Measurements from ENCODE around the gene OR10H1. TPM values are rescaled to one million over a fixed set of nuclear protein-coding genes. Genes with fewer than 3 reads are reported as not detected.
A peak's percentile ranks its signal among the peaks of the same experiment; 100 is the strongest.

Gene OR10H1
- total and polyA plus RNA-seq, 9 of the 15 experiments (the other 6 are each of a cell fraction or from before 2014, with no cell fraction given) = not detected

- TF ChIP-seq ZBTB34 (CRISPR knock-in tag; IDR thresholded peaks at IDR 0.05) = no peak
- TF ChIP-seq CTCF (IDR thresholded peaks at IDR 0.05 in 2 of 3, conservative IDR thresholded peaks at IDR 0.05 in 1 of 3; ENCODE audit: insufficient read depth in 2 of 3, low read depth in 1 of 3, low read length in 3 of 3) = no peak
- peak; percentile 63 for TF ChIP-seq TAF9B (IDR thresholded peaks at IDR 0.05; ENCODE audit: partially characterized antibody)
- no peak for TF ChIP-seq POLR3A (IDR thresholded peaks at IDR 0.05; ENCODE audit: borderline replicate concordance, extremely low read depth, insufficient read depth, insufficient read length)
- no peak for TF ChIP-seq MED1 (CRISPR knock-in tag; IDR thresholded peaks at IDR 0.05; ENCODE audit: borderline replicate concordance)
- no peak for TF ChIP-seq EWSR1 (IDR thresholded peaks at IDR 0.05; ENCODE audit: borderline replicate concordance, low read depth, partially characterized antibody)
- 0 out of 2 replicates have a peak, but pooled peaks have one; percentile 27 for TF ChIP-seq HDAC6 (IDR thresholded peaks at IDR 0.05; ENCODE audit: low read depth, low read length)
- TF ChIP-seq E2F6 (IDR thresholded peaks at IDR 0.05; ENCODE audit: borderline replicate concordance in 1 of 2, extremely low read depth in 1 of 2, insufficient read depth in 1 of 2, insufficient read length in 1 of 2, low read depth in 1 of 2, low read length in 1 of 2, poor library complexity in 1 of 2, severe bottlenecking in 1 of 2) = peak in 1 of 2 experiments; percentile 29
- TF ChIP-seq ESRRA (IDR thresholded peaks at IDR 0.05; ENCODE audit: borderline replicate concordance, low read depth) = peak; percentile 65; the same call in 1 of the 2 replicates
- TF ChIP-seq ZFP36 (IDR thresholded peaks at IDR 0.05; ENCODE audit: low read depth, low read length, partially characterized antibody) = no peak
- no peak for TF ChIP-seq ZNF121 (CRISPR knock-in tag; conservative IDR thresholded peaks at IDR 0.05)
- TF ChIP-seq PREB (CRISPR knock-in tag; IDR thresholded peaks at IDR 0.05) = no peak
- TF ChIP-seq ZNF124 (CRISPR knock-in tag; IDR thresholded peaks at IDR 0.05) = no peak
- no peak for TF ChIP-seq MIER1 (IDR thresholded peaks at IDR 0.05; ENCODE audit: low read depth)
- TF ChIP-seq FOXA1 (IDR thresholded peaks at IDR 0.05; ENCODE audit: borderline replicate concordance) = no peak
- peak; percentile 74 for TF ChIP-seq PHF8 (IDR thresholded peaks at IDR 0.05; ENCODE audit: borderline replicate concordance, low read length)
- no peak for TF ChIP-seq CBX5 (IDR thresholded peaks at IDR 0.05; ENCODE audit: borderline replicate concordance, low read depth)
- TF ChIP-seq FOXP1 (CRISPR knock-in tag; IDR thresholded peaks at IDR 0.05) = no peak
- no peak for TF ChIP-seq ZNF217 (CRISPR knock-in tag; IDR thresholded peaks at IDR 0.05)
- TF ChIP-seq TEAD1 (CRISPR knock-in tag; IDR thresholded peaks at IDR 0.05) = peak in 1 of 2 experiments; percentile 83; a peak in 3 of 4 replicates
- TF ChIP-seq ZNF384 (IDR thresholded peaks at IDR 0.05; ENCODE audit: low read depth, low read length) = no peak
- TF ChIP-seq MCM7 (IDR thresholded peaks at IDR 0.05) = no peak
Observed at GRCh38 chr19:15836330-15837220, 21.1 kb upstream of the OR10H1 start (continued).
